SK-N-SH (cell line): ENCODE results near the gene WDFY2. TPM values are rescaled to one million over a fixed set of nuclear protein-coding genes. Genes with fewer than 3 reads are reported as not detected.

Source experiments
- CTCF ChIA-PET: fragments of 300-600, 350-600 bp; formaldehyde crosslinking; extraction: SDS; loops from one replicate; lab custom pipeline; 2021; lab: Yijun Ruan, JAX
- POLR2A ChIA-PET: fragments of 350-600 bp; sonication (Branson Sonifier 250); formaldehyde crosslinking; extraction: SDS; loops from one replicate; lab custom pipeline; 2020; ENCODE audit warnings: antibody characterized with exemption, inconsistent platforms; lab: Yijun Ruan, JAX
- DNase-seq: peaks from one replicate; pipeline ENCODE4 v3.0.0; 2012
- H2AFZ ChIP-seq: fragments of 200-600 bp; sonication (generic); 2 replicates; pipeline ENCODE4 v1.8.1; 2016; ENCODE audit warnings: antibody characterized with exemption, mild to moderate bottlenecking, low read depth
- H3F3A ChIP-seq: fragments of 200-600 bp; sonication (generic); replicated peaks from 2 replicates; pipeline ENCODE3; 2016; ENCODE audit warnings: antibody characterized with exemption, mild to moderate bottlenecking; ENCODE audit not compliant: insufficient read depth
- H3K27ac ChIP-seq, 2 experiments: fragments of 200-500 bp in 1 of 2; fragments of 200-600 bp in 1 of 2; sonication (Bioruptor generic) in 1 of 2; sonication (generic), shearing (Covaris generic) in 1 of 2; 2 replicates each; pipeline versions ENCODE4 v1.5.1 to v1.6.1; 2014 to 2016; ENCODE audit warnings: low read depth in 2 of 2, inconsistent platforms in 1 of 2, low read length in 1 of 2, mild to moderate bottlenecking in 1 of 2, mixed read lengths in 1 of 2
- H3K27me3 ChIP-seq: fragments of 200-600 bp; sonication (generic), shearing (Covaris generic); 2 replicates; pipeline ENCODE4 v1.6.1; 2016; ENCODE audit warnings: mixed run types; ENCODE audit not compliant: insufficient read depth
- H3K36me3 ChIP-seq, 2 experiments: fragments of 200-500 bp in 1 of 2; fragments of 200-600 bp in 1 of 2; sonication (Bioruptor generic) in 1 of 2; sonication (generic) in 1 of 2; replicated peaks in 1 of 2; 2 replicates each; pipeline versions ENCODE3 to v1.5.1; 2014 to 2016; ENCODE audit warnings: low read length in 1 of 2, mild to moderate bottlenecking in 1 of 2; ENCODE audit not compliant: insufficient read depth in 2 of 2, control insufficient read depth in 1 of 2
- H3K4me1 ChIP-seq, 2 experiments: fragments of 200-500 bp in 1 of 2; fragments of 200-600 bp in 1 of 2; sonication (Bioruptor generic) in 1 of 2; sonication (generic), shearing (Covaris generic) in 1 of 2; 2 replicates each; pipeline versions ENCODE4 v1.5.1 to v1.6.1; 2014 to 2016; ENCODE audit warnings: low read depth in 1 of 2, low read length in 1 of 2, mixed run types in 1 of 2; ENCODE audit not compliant: insufficient read depth in 2 of 2, control insufficient read depth in 1 of 2
- H3K4me2 ChIP-seq: fragments of 200-600 bp; sonication (generic), shearing (Covaris generic); 2 replicates; pipeline ENCODE4 v1.6.1; 2017; ENCODE audit warnings: mixed run types
- H3K4me3 ChIP-seq, 2 experiments: fragments of 200-500 bp in 1 of 2; fragments of 200-600 bp in 1 of 2; sonication (Bioruptor generic) in 1 of 2; sonication (generic), shearing (Covaris generic) in 1 of 2; 2 replicates each; pipeline versions ENCODE4 v1.5.1 to v1.8.1; 2014 to 2016; ENCODE audit warnings: low read depth in 2 of 2, inconsistent platforms in 1 of 2, low read length in 1 of 2, mild to moderate bottlenecking in 1 of 2, mixed read lengths in 1 of 2, moderate library complexity in 1 of 2
- H3K79me2 ChIP-seq: fragments of 200-600 bp; sonication (generic); 2 replicates; pipeline ENCODE4 v1.8.1; 2017; ENCODE audit warnings: mild to moderate bottlenecking; ENCODE audit not compliant: insufficient read depth
- H3K9ac ChIP-seq: fragments of 200-600 bp; sonication (generic); 2 replicates; pipeline ENCODE4 v1.6.1; 2017; ENCODE audit warnings: mixed run types
- H3K9me2 ChIP-seq: fragments of 200-600 bp; sonication (generic); 2 replicates; pipeline ENCODE4 v1.6.1; 2017; ENCODE audit warnings: mixed run types
- H3K9me3 ChIP-seq: fragments of 200-600 bp; sonication (generic); 2 replicates; pipeline ENCODE4 v1.6.1; 2017; ENCODE audit warnings: mixed run types, mild to moderate bottlenecking, moderate library complexity
- H4K20me1 ChIP-seq: fragments of 200-600 bp; sonication (generic); 2 replicates; pipeline ENCODE4 v1.6.1; 2017; ENCODE audit warnings: mild to moderate bottlenecking, mixed run types; ENCODE audit not compliant: insufficient read depth
- CHD2 ChIP-seq: fragments of 150-350 bp; IDR thresholded peaks from 2 replicates; pipeline ENCODE4 v1.6.1; 2018; ENCODE audit warnings: low read length; ENCODE audit not compliant: partially characterized antibody
- CTCF ChIP-seq: fragments of 200-600 bp; sonication (generic); IDR thresholded peaks from 2 replicates; pipeline ENCODE4 v1.6.1; 2017; ENCODE audit warnings: antibody characterized with exemption, mild to moderate bottlenecking, moderate library complexity
- ELF1 ChIP-seq: IDR thresholded peaks from 2 replicates; pipeline ENCODE4 v1.4.0; 2012
- EP300 ChIP-seq, 2 experiments: IDR thresholded peaks; 2 replicates each; pipeline versions ENCODE4 v1.4.0 to v1.6.1; 2012; ENCODE audit warnings: borderline replicate concordance in 1 of 2, low read depth in 1 of 2, low read length in 1 of 2
- FOSL2 ChIP-seq: IDR thresholded peaks from 2 replicates; pipeline ENCODE4 v1.4.0; 2012; ENCODE audit warnings: low read depth, mild to moderate bottlenecking, moderate library complexity, borderline replicate concordance
- FOXJ3 ChIP-seq: sonication (generic); formaldehyde crosslinking; IDR thresholded peaks from 2 replicates; pipeline ENCODE4 v1.5.1; 2020; ENCODE audit warnings: mild to moderate bottlenecking, missing genetic modification reagents
- GABPA ChIP-seq: IDR thresholded peaks from 2 replicates; pipeline ENCODE4 v1.4.0; 2012; ENCODE audit warnings: low read depth, mild to moderate bottlenecking
- GATA2 ChIP-seq: sonication (generic); formaldehyde crosslinking; IDR thresholded peaks from 2 replicates; pipeline ENCODE4 v1.5.0; 2020; ENCODE audit warnings: mild to moderate bottlenecking, missing genetic modification reagents
- JUND ChIP-seq: IDR thresholded peaks from 2 replicates; pipeline ENCODE4 v1.4.0; 2012
- PBX3 ChIP-seq: IDR thresholded peaks from 2 replicates; pipeline ENCODE4; 2012
- REST ChIP-seq: IDR thresholded peaks from 2 replicates; pipeline ENCODE4 v1.6.1; 2012; ENCODE audit warnings: mild to moderate bottlenecking, low read depth, low read length, moderate library complexity
- RFX5 ChIP-seq: IDR thresholded peaks from 2 replicates; pipeline ENCODE4 v1.6.1; 2012; ENCODE audit warnings: mild to moderate bottlenecking, improper control_type of control experiment, low read length
- SMC3 ChIP-seq: IDR thresholded peaks from 2 replicates; pipeline ENCODE4 v1.6.1; 2012; ENCODE audit warnings: low read depth, low read length, improper control_type of control experiment
- TEAD4 ChIP-seq: IDR thresholded peaks from 2 replicates; pipeline ENCODE4 v1.4.0; 2012; ENCODE audit warnings: mild to moderate bottlenecking, borderline replicate concordance; ENCODE audit not compliant: insufficient read depth
- YY1 ChIP-seq: IDR thresholded peaks from 2 replicates; pipeline ENCODE4 v1.4.0; 2012; ENCODE audit warnings: low read depth, mild to moderate bottlenecking
- WGBS: methylation state at CpG from one replicate; pipeline ENCODE4 v1.1.6; 2017; ENCODE audit warnings: low lambda C conversion rate; 5-methylcytosine and 5-hydroxymethylcytosine counted together
- polyA plus RNA-seq, 3 experiments: library from polyadenylated mRNA; depleted of rRNA; stranded (reverse); fragments of >200 nt; gene quantifications; 2 replicates each; pipeline ENCODE4 v1.2.3, GENCODE V29; 2012
- TF ChIP-seq, protein P1 (sequence below): IDR thresholded peaks from 2 replicates; pipeline ENCODE4 v1.4.0; 2012; ENCODE audit warnings: low read depth, borderline replicate concordance
- TF ChIP-seq, protein P2 (sequence below): IDR thresholded peaks from 2 replicates; pipeline ENCODE4 v1.4.0; 2012; ENCODE audit warnings: low read depth

Gene WDFY2
- polyA plus RNA-seq, 1 of the 3 experiments (the other 2 are of a cell fraction), result 4.1 TPM

- TF ChIP-seq REST, result no peak
- peak; percentile 66 for TF ChIP-seq GATA2
- peak in 1 of 2 experiments; percentile 72; a peak in 1 of 4 replicates for TF ChIP-seq EP300 (IDR thresholded peaks at IDR 0.05; ENCODE audit: borderline replicate concordance in 1 of 2, low read depth in 1 of 2, low read length in 1 of 2)
- no peak for TF ChIP-seq RFX5
- TF ChIP-seq JUND, result no peak
- TF ChIP-seq, protein P1, sequence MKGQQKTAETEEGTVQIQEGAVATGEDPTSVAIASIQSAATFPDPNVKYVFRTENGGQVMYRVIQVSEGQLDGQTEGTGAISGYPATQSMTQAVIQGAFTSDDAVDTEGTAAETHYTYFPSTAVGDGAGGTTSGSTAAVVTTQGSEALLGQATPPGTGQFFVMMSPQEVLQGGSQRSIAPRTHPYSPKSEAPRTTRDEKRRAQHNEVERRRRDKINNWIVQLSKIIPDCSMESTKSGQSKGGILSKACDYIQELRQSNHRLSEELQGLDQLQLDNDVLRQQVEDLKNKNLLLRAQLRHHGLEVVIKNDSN, result no peak
These were observed 30.1 kb downstream of the WDFY2 start (continued) for GRCh38 chr13:51614350-51614786.

DNA sequence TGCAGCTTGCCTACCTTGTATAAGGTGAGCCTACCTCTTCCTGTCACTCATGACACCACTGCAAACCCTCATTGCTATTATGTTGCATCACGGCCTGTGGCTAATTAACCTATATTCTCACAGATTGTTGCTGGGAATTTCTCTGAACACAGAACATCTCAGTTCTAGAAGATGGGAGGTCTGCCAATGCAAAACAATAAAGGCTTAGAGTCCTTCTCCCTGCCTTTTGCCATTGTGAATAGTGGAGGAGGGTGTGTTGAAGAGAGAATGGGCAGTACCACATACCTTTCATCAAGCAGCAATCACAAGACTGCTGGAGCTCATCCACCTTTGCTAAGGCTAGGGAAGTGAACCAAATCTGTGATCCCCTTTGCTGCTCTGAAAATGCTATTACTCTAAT, 34.4 kb downstream of the WDFY2 start:
- Histone ChIP-seq H3K79me2 (peaks cover 82% of the 10 kb centered on the region), H3K4me1 (peaks cover 48 to 50% of the 10 kb centered on the region in 2 experiments), H3K9me3 (no peaks in the 10 kb centered on the region), H3K4me2 (no peak overlapping the region), H3K27ac (peak overlapping the region; percentile 34 to 65; a peak in 2 of 4 replicates)
- TF ChIP-seq EP300 (IDR thresholded peaks at IDR 0.05; ENCODE audit: borderline replicate concordance in 1 of 2, low read depth in 1 of 2, low read length in 1 of 2) (no peak), TEAD4 (no peak), ELF1 (no peak), JUND (no peak), SMC3 (no peak), FOXJ3 (CRISPR knock-in tag) (no peak), YY1 (no peak), GABPA (no peak), CTCF (no peak), FOSL2 (no peak), RFX5 (no peak), PBX3 (no peak), CHD2 (no peak)
- TF ChIP-seq, protein P2, sequence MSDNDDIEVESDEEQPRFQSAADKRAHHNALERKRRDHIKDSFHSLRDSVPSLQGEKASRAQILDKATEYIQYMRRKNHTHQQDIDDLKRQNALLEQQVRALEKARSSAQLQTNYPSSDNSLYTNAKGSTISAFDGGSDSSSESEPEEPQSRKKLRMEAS, result no peak
- TF ChIP-seq, protein P1, result no peak
- TF ChIP-seq, all 33 proteins: peak for 0
- ChIA-PET CTCF (interaction anchor here (1.4 to 2.7 kb wide), 2 partner anchors 9 to 179 kb away, joined by 8 read pairs; no protein-coding TSS in a partner anchor), POLR2A (interaction anchor here (1.0 kb wide), 1 partner anchor 168 kb away, joined by 3 read pairs; no protein-coding TSS in a partner anchor)
- H3K4me3 ChIP-seq, result no peak overlapping the region
- DNase-seq, result no peak
- peaks cover 18% of the 10 kb centered on the region for H3F3A ChIP-seq
- no peaks in the 10 kb centered on the region for H3K27me3 ChIP-seq
- H3K9ac ChIP-seq, result no peak overlapping the region
- 92% methylated on average over 1 of the region's 1 CpG for WGBS
- no peaks in the 10 kb centered on the region for H3K9me2 ChIP-seq
- peaks cover 11% of the 10 kb centered on the region; the same call in 1 of the 2 replicates for H4K20me1 ChIP-seq
- H2AFZ ChIP-seq, result no peak overlapping the region
- no peaks in the 10 kb centered on the region for H3K36me3 ChIP-seq
